ENCODE results near the gene B4GALNT2.

GRCh38 chr17:49210158-49211029, 77.8 kb downstream of the B4GALNT2 start, which contains the start of the genes ABI3 and GNGT2:
- no peak for TF ChIP-seq CTCF (IDR thresholded peaks at IDR 0.05)
- no peak for TF ChIP-seq POLR2A (IDR thresholded peaks at IDR 0.05)
